Activated CD8-positive, alpha-beta T cell treated with anti-CD3 and anti-CD28 coated beads for 36 hours (primary cell): ENCODE data around the gene PEX14. TPM values are rescaled to one million over a fixed set of nuclear protein-coding genes. Genes with fewer than 3 reads are reported as not detected.

Source experiments
- ATAC-seq: fragments of 200-7000 bp; cut with Tn5 transposase; one replicate; pipeline ENCODE4 v1.10.0; 2021; ENCODE audit warnings: mild to moderate bottlenecking, moderate library complexity
- CTCF ChIA-PET: fragments of 350-600 bp; sonication (Branson Sonifier 250); formaldehyde crosslinking; loops from one replicate; lab custom pipeline; 2021; ENCODE audit warnings: antibody characterized with exemption; lab: Charles Lee
- POLR2A ChIA-PET: fragments of 350-600 bp; sonication (Branson Sonifier 250); formaldehyde crosslinking; loops from one replicate; lab custom pipeline; 2021; ENCODE audit warnings: antibody characterized with exemption; lab: Charles Lee
- DNase-seq: peaks from one replicate; pipeline ENCODE4 v3.0.0-alpha.2; 2020
- H3K27ac Mint-ChIP-seq: one replicate; pipeline ENCODE4 v1.8.0; 2021; ENCODE audit warnings: mild to moderate bottlenecking, mixed read lengths
- H3K27me3 Mint-ChIP-seq: one replicate; pipeline ENCODE4 v1.8.0; 2021; ENCODE audit warnings: mixed read lengths
- H3K36me3 Mint-ChIP-seq: one replicate; pipeline ENCODE4 v1.8.0; 2021; ENCODE audit warnings: low read depth, mixed read lengths
- H3K4me1 Mint-ChIP-seq: one replicate; pipeline ENCODE4 v1.8.0; 2021; ENCODE audit warnings: low read depth, mixed read lengths
- H3K4me3 Mint-ChIP-seq: one replicate; pipeline ENCODE4 v1.8.0; 2021; ENCODE audit warnings: mild to moderate bottlenecking, moderate library complexity, mixed read lengths
- H3K9me3 Mint-ChIP-seq: one replicate; pipeline ENCODE4 v1.8.0; 2021; ENCODE audit warnings: mixed read lengths
- intact Hi-C: fragments of 100-400 bp; cut with micrococcal nuclease; formaldehyde crosslinking; loops from one replicate; pipeline ENCODE4 v1.10.0; 2022
- total RNA-seq, 2 experiments: library from RNA; stranded (reverse); gene quantifications; one replicate each; pipeline ENCODE4 v1.2.3, GENCODE V29; 2021
- TF ChIP-seq, protein P1 (sequence below): fragments of 200-600 bp; IDR thresholded peaks from one replicate; pipeline ENCODE4 v1.8.0; 2022; ENCODE audit warnings: antibody characterized with exemption, mild to moderate bottlenecking

Gene PEX14
- total RNA-seq, 2 experiments from 2014 or later = 18.0 to 18.5 TPM

DNA sequence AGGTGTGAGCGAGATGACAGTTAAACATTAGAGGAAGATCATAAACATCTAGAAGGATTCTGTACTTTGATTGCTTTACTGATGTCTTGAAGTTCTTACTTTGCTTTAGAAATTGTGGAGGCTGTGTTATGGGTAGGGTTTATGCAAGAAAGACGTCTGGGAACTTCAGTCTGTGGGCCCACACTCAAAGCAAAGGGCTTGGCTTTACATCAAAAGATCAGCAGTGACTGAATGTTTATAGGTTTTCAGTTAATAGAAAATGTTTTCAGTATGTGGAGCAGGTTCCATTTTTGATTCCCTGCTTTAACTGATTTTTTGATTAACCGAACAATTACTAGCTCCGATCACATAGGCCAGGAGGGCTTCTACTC is 31.9 kb downstream of the PEX14 start:
- H3K27me3 Mint-ChIP-seq = no peaks in the 10 kb centered on the region
- ChIA-PET CTCF (interaction anchor here (1.1 to 13.3 kb wide), 17 partner anchors 10 to 435 kb away, joined by 3 to 202 read pairs (median 5); partner anchors contain the start of gene CENPS), POLR2A (no interaction called here)
- TF ChIP-seq, protein P1, sequence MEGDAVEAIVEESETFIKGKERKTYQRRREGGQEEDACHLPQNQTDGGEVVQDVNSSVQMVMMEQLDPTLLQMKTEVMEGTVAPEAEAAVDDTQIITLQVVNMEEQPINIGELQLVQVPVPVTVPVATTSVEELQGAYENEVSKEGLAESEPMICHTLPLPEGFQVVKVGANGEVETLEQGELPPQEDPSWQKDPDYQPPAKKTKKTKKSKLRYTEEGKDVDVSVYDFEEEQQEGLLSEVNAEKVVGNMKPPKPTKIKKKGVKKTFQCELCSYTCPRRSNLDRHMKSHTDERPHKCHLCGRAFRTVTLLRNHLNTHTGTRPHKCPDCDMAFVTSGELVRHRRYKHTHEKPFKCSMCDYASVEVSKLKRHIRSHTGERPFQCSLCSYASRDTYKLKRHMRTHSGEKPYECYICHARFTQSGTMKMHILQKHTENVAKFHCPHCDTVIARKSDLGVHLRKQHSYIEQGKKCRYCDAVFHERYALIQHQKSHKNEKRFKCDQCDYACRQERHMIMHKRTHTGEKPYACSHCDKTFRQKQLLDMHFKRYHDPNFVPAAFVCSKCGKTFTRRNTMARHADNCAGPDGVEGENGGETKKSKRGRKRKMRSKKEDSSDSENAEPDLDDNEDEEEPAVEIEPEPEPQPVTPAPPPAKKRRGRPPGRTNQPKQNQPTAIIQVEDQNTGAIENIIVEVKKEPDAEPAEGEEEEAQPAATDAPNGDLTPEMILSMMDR = no peak
- peaks cover 42% of the 10 kb centered on the region for H3K4me1 Mint-ChIP-seq
- ATAC-seq = no peak
- peaks cover 1% of the 10 kb centered on the region for H3K36me3 Mint-ChIP-seq
- no peak overlapping the region for H3K4me3 Mint-ChIP-seq
- DNase-seq = no peak
- H3K9me3 Mint-ChIP-seq = no peaks in the 10 kb centered on the region
- H3K27ac Mint-ChIP-seq = no peak overlapping the region
- intact Hi-C loops = no loop called here

DNA sequence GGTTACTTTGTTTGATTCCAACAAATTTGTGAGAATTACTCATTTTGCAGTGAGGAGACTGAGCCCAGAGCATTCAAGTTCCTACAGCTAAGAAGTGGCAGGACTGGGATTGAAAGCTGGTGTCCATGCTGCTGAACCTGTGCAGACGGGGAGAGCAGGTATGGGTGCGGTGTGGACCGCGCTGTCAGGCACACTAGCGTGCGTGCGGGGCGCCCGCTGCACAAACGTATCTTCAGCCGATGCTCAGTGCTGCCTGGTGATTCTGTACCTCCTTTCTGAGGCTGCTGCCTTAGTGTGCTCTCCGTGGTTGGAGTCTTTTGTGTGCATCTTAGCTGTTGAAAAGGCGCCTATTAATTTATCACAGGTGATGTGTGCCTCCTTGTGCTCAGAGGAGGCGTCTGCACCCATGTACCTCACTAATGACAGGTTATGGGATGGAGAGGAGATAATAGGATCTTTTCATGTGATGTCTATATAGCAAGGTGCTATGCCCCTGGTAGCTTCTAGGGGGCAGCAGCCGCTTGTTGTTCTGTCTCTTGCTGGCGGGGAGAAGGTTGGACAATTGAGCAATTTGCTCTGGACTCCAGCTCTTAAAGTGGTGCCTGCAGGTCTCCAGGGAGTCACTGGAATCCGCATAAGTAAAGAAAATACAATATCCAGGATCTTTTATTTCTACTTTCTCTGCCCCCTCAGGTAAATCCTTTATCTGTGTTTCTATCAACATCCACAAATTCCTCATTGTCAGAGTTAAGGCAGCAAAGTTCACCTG is 32.5 kb downstream of the PEX14 start:
- peaks cover 42% of the 10 kb centered on the region for H3K4me1 Mint-ChIP-seq
- no peak overlapping the region for H3K27ac Mint-ChIP-seq
- intact Hi-C loops = no loop called here
- H3K27me3 Mint-ChIP-seq = no peaks in the 10 kb centered on the region
- TF ChIP-seq, protein P1 = peak; percentile 88
- CTCF ChIA-PET = interaction anchor here (0.6 to 13.3 kb wide), 28 partner anchors 9 to 461 kb away, joined by 3 to 202 read pairs (median 4); partner anchors contain the start of gene CENPS
- no peak overlapping the region for H3K4me3 Mint-ChIP-seq
- no peaks in the 10 kb centered on the region for H3K9me3 Mint-ChIP-seq
- POLR2A ChIA-PET = interaction anchor here (0.5 to 4.6 kb wide), 2 partner anchors 12 to 508 kb away, joined by 3 to 15 read pairs; no protein-coding TSS in a partner anchor
- DNase-seq (peak; percentile 69), ATAC-seq (peak; percentile 57)
- H3K36me3 Mint-ChIP-seq = peaks cover 1% of the 10 kb centered on the region

DNA sequence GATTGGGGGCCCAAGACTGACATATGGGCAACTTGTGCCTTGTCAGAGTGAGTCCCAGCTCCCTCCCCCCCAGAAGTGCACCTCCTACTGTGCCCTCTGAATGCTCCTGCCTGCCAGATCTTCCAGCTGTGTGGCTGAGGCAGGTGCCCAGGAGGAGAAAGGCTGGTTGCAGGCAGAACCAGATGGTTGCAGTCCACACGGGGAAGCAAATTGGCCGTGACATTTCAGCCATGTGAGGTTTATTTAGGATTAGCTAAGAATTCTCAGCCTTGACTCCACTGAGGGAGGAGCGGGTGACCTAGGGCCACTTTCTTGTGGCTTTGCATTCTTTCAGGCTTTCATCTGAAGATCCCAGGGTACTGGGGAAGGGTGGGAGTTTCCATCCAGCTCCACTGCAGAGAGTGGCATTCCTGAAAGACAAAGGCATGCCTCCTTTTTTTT is 33.8 kb downstream of the PEX14 start:
- no peaks in the 10 kb centered on the region for H3K9me3 Mint-ChIP-seq
- POLR2A ChIA-PET = interaction anchor here (1.2 to 4.6 kb wide), 3 partner anchors 10 to 174 kb away, joined by 3 to 15 read pairs (median 11); no protein-coding TSS in a partner anchor
- no peak overlapping the region for H3K4me3 Mint-ChIP-seq
- no peaks in the 10 kb centered on the region for H3K27me3 Mint-ChIP-seq
- ATAC-seq (no peak), DNase-seq (no peak)
- no peak overlapping the region for H3K27ac Mint-ChIP-seq
- intact Hi-C loops = no loop called here
- TF ChIP-seq, protein P1 = no peak
- peaks cover 1% of the 10 kb centered on the region for H3K36me3 Mint-ChIP-seq
- CTCF ChIA-PET = interaction anchor here (0.8 to 13.3 kb wide), 8 partner anchors 14 to 460 kb away, joined by 3 to 202 read pairs (median 6); partner anchors contain the start of genes CENPS and DFFA
- peaks cover 49% of the 10 kb centered on the region for H3K4me1 Mint-ChIP-seq

- H3K4me3 Mint-ChIP-seq = peak overlapping the region; percentile 50
- intact Hi-C loops = loop anchor here (5.0 to 10.0 kb wide), 2 partner anchors 182 to 425 kb away; no protein-coding TSS in a partner anchor
These were observed 35.2 kb downstream of the PEX14 start for GRCh38 chr1:10509809-10510509.

More at GRCh38 chr1:10509809-10510509, 35.2 kb downstream of the PEX14 start:
- Mint-ChIP-seq H3K9me3 (no peaks in the 10 kb centered on the region), H3K27ac (peak overlapping the region; percentile 93), H3K27me3 (no peaks in the 10 kb centered on the region), H3K36me3 (peaks cover 1% of the 10 kb centered on the region), H3K4me1 (peaks cover 61% of the 10 kb centered on the region)
- ATAC-seq = no peak
- POLR2A ChIA-PET = interaction anchor here (1.2 to 4.6 kb wide), 5 partner anchors 11 to 172 kb away, joined by 3 to 15 read pairs (median 7); no protein-coding TSS in a partner anchor
- no peak for DNase-seq
- CTCF ChIA-PET = interaction anchor here (1.5 to 13.3 kb wide), 2 partner anchors 11 to 15 kb away, joined by 4 to 202 read pairs; no protein-coding TSS in a partner anchor
- TF ChIP-seq, protein P1 = no peak
